HepG2 (cell line): ENCODE measurements around the gene CABLES2. TPM values are rescaled to one million over a fixed set of nuclear protein-coding genes. Genes with fewer than 3 reads are reported as not detected.
A peak's percentile ranks its signal among the peaks of the same experiment; 100 is the strongest.

ENCODE experiments used
- MEIS1 ChIP-seq: sonication (generic); formaldehyde crosslinking; IDR thresholded peaks from 2 replicates; pipeline ENCODE4 v1.9.0; 2021; ENCODE audit warnings: mild to moderate bottlenecking, missing genetic modification reagents, moderate library complexity, borderline replicate concordance
- NFKBIZ ChIP-seq: IDR thresholded peaks from 2 replicates; pipeline ENCODE4 v1.6.1; 2018; ENCODE audit warnings: missing genetic modification reagents, missing compliant biosample characterization
- NRL ChIP-seq: sonication (generic); formaldehyde crosslinking; IDR thresholded peaks from 2 replicates; pipeline ENCODE4 v1.5.0; 2020; ENCODE audit warnings: missing genetic modification reagents, mild to moderate bottlenecking, moderate library complexity, borderline replicate concordance
- RORA ChIP-seq: sonication (generic); formaldehyde crosslinking; IDR thresholded peaks from 2 replicates; pipeline ENCODE4 v1.5.0; 2020; ENCODE audit warnings: mild to moderate bottlenecking, missing genetic modification reagents, moderate library complexity
- TAF15 ChIP-seq: fragments of 200-400 bp; formaldehyde crosslinking; IDR thresholded peaks from one replicate; pipeline ENCODE4 v1.6.1; 2018; ENCODE audit warnings: mild to moderate bottlenecking, low read depth, low read length; ENCODE audit not compliant: poor library complexity, severe bottlenecking
- TEAD2 ChIP-seq: sonication (generic); formaldehyde crosslinking; IDR thresholded peaks from 2 replicates; pipeline ENCODE4 v1.9.0; 2021; ENCODE audit warnings: missing genetic modification reagents
- ZFP90 ChIP-seq: sonication (generic); formaldehyde crosslinking; IDR thresholded peaks from 2 replicates; pipeline ENCODE4 v1.8.0; 2022; ENCODE audit warnings: missing genetic modification reagents, mild to moderate bottlenecking, inconsistent platforms, borderline replicate concordance
- ZNF282 ChIP-seq: fragments of 450-650 bp; IDR thresholded peaks from 2 replicates; pipeline ENCODE4 v1.6.1; 2018; ENCODE audit not compliant: partially characterized antibody
- ZNF713 ChIP-seq: sonication (generic); formaldehyde crosslinking; IDR thresholded peaks from 2 replicates; pipeline ENCODE4 v1.4.0; 2020; ENCODE audit warnings: mild to moderate bottlenecking, missing genetic modification reagents
- polyA plus RNA-seq, 8 experiments: library from polyadenylated mRNA; depleted of rRNA in 3 of 8; stranded (reverse) in 7 of 8; unstranded in 1 of 8; fragments of >200 nt; fragmentation: Illumina TruSeq in 4 of 8; extraction: Trizol in 4 of 8; gene quantifications; 2 replicates each; pipeline versions ENCODE4 v1.2.1 to v1.2.3, GENCODE V29; 2011 to 2016; ENCODE audit warnings: low read depth in 4 of 8, missing spikeins in 1 of 8, mixed read lengths in 1 of 8; ENCODE audit not compliant: insufficient read depth in 1 of 8
- total RNA-seq, 5 experiments: library from RNA; depleted of rRNA; stranded (reverse); fragments of >200 nt; fragmentation: Illumina TruSeq; extraction: Trizol; gene quantifications; 2 replicates each; pipeline ENCODE4 v1.2.3, GENCODE V29; 2016; ENCODE audit warnings: low read depth in 1 of 5
- TF ChIP-seq, protein P1 (sequence below): sonication (generic); formaldehyde crosslinking; IDR thresholded peaks from 2 replicates; pipeline ENCODE4 v1.5.1; 2020; ENCODE audit warnings: missing genetic modification reagents, mild to moderate bottlenecking, borderline replicate concordance
- TF ChIP-seq, protein P2 (sequence below): sonication (generic); formaldehyde crosslinking; IDR thresholded peaks from 2 replicates; pipeline ENCODE4 v1.5.1; 2020; ENCODE audit warnings: mild to moderate bottlenecking, missing genetic modification reagents, moderate library complexity
- TF ChIP-seq, protein P3 (sequence below): sonication (generic); formaldehyde crosslinking; IDR thresholded peaks from 2 replicates; pipeline ENCODE4 v1.8.0; 2022; ENCODE audit warnings: mild to moderate bottlenecking, missing genetic modification reagents, moderate library complexity
- TF ChIP-seq, protein P4 (sequence below): sonication (generic); formaldehyde crosslinking; IDR thresholded peaks from one replicate; pipeline ENCODE4 v1.5.1; 2020; ENCODE audit warnings: mild to moderate bottlenecking, missing genetic modification reagents; ENCODE audit errors: not compliant biosample characterization
- TF ChIP-seq, protein P5 (sequence below): sonication (generic); formaldehyde crosslinking; IDR thresholded peaks from 2 replicates; pipeline ENCODE4 v1.4.0; 2020; ENCODE audit warnings: missing genetic modification reagents; ENCODE audit errors: not compliant biosample characterization

CABLES2 gene
- total and polyA plus RNA-seq, 2 of the 13 experiments (the other 11 are each of a cell fraction or from before 2014, with no cell fraction given), result 5.2 to 9.7 TPM

DNA sequence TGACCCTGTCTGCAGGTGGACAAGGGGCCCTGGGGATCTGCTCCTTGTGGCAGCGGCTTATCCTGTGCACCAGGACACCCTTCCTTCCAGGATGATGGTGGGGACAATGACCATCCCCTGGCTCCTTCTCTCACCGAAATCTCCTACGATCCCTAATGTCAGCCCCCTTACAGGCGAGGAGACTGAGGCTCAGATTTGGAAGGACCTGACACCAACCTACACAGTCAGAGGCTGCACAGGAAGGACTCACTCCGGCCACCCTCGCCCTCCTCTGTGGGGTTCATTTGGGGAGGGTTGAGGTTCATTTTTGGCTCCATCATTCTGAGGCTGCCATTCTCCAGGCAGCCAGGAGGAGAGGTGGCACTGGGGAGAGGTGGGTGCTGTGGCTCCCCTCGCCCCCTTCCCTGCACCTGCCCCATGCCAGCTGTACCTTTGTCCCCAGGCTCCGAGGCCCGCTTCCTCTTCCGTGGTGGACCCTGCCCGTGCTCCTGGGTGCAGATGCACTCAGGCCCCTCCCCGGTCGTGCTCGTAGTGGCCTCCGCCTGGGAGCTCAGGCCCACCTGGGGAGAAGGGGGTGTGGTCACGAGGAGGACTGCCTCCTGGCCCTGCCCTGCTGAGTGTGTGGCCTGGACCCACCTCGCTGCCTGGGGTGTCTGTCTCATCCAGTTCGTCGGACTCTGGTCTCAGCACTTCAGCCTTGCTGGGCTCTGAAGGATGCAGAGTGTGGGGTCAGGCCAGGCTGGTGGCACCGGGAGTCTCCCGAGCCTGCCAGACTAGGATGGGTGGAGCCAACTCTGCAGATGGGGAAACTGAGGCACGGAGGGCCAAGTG, 5.3 kb upstream of the CABLES2 start (continued):
- TF ChIP-seq TEAD2, result no peak
- no peak for TF ChIP-seq NRL (CRISPR knock-in tag)
- TF ChIP-seq RORA (CRISPR knock-in tag), result no peak
- TF ChIP-seq ZFP90, result no peak; the same call in 1 of the 2 replicates
- TF ChIP-seq, protein P1, sequence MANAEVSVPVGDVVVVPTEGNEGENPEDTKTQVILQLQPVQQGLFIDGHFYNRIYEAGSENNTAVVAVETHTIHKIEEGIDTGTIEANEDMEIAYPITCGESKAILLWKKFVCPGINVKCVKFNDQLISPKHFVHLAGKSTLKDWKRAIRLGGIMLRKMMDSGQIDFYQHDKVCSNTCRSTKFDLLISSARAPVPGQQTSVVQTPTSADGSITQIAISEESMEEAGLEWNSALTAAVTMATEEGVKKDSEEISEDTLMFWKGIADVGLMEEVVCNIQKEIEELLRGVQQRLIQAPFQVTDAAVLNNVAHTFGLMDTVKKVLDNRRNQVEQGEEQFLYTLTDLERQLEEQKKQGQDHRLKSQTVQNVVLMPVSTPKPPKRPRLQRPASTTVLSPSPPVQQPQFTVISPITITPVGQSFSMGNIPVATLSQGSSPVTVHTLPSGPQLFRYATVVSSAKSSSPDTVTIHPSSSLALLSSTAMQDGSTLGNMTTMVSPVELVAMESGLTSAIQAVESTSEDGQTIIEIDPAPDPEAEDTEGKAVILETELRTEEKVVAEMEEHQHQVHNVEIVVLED (CRISPR knock-in tag), result no peak
- TF ChIP-seq, protein P2, sequence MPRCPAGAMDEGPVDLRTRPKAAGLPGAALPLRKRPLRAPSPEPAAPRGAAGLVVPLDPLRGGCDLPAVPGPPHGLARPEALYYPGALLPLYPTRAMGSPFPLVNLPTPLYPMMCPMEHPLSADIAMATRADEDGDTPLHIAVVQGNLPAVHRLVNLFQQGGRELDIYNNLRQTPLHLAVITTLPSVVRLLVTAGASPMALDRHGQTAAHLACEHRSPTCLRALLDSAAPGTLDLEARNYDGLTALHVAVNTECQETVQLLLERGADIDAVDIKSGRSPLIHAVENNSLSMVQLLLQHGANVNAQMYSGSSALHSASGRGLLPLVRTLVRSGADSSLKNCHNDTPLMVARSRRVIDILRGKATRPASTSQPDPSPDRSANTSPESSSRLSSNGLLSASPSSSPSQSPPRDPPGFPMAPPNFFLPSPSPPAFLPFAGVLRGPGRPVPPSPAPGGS (CRISPR knock-in tag), result peak; percentile 27; the same call in 1 of the 2 replicates
- peak; percentile 69; the same call in 1 of the 2 replicates for TF ChIP-seq MEIS1
- TF ChIP-seq, protein P3, sequence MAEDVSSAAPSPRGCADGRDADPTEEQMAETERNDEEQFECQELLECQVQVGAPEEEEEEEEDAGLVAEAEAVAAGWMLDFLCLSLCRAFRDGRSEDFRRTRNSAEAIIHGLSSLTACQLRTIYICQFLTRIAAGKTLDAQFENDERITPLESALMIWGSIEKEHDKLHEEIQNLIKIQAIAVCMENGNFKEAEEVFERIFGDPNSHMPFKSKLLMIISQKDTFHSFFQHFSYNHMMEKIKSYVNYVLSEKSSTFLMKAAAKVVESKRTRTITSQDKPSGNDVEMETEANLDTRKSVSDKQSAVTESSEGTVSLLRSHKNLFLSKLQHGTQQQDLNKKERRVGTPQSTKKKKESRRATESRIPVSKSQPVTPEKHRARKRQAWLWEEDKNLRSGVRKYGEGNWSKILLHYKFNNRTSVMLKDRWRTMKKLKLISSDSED, result no peak
- TF ChIP-seq ZNF713 (CRISPR knock-in tag), result no peak
- no peak for TF ChIP-seq ZNF282
- no peak for TF ChIP-seq NFKBIZ
- TF ChIP-seq TAF15, result peak; percentile 69
- TF ChIP-seq, protein P4, sequence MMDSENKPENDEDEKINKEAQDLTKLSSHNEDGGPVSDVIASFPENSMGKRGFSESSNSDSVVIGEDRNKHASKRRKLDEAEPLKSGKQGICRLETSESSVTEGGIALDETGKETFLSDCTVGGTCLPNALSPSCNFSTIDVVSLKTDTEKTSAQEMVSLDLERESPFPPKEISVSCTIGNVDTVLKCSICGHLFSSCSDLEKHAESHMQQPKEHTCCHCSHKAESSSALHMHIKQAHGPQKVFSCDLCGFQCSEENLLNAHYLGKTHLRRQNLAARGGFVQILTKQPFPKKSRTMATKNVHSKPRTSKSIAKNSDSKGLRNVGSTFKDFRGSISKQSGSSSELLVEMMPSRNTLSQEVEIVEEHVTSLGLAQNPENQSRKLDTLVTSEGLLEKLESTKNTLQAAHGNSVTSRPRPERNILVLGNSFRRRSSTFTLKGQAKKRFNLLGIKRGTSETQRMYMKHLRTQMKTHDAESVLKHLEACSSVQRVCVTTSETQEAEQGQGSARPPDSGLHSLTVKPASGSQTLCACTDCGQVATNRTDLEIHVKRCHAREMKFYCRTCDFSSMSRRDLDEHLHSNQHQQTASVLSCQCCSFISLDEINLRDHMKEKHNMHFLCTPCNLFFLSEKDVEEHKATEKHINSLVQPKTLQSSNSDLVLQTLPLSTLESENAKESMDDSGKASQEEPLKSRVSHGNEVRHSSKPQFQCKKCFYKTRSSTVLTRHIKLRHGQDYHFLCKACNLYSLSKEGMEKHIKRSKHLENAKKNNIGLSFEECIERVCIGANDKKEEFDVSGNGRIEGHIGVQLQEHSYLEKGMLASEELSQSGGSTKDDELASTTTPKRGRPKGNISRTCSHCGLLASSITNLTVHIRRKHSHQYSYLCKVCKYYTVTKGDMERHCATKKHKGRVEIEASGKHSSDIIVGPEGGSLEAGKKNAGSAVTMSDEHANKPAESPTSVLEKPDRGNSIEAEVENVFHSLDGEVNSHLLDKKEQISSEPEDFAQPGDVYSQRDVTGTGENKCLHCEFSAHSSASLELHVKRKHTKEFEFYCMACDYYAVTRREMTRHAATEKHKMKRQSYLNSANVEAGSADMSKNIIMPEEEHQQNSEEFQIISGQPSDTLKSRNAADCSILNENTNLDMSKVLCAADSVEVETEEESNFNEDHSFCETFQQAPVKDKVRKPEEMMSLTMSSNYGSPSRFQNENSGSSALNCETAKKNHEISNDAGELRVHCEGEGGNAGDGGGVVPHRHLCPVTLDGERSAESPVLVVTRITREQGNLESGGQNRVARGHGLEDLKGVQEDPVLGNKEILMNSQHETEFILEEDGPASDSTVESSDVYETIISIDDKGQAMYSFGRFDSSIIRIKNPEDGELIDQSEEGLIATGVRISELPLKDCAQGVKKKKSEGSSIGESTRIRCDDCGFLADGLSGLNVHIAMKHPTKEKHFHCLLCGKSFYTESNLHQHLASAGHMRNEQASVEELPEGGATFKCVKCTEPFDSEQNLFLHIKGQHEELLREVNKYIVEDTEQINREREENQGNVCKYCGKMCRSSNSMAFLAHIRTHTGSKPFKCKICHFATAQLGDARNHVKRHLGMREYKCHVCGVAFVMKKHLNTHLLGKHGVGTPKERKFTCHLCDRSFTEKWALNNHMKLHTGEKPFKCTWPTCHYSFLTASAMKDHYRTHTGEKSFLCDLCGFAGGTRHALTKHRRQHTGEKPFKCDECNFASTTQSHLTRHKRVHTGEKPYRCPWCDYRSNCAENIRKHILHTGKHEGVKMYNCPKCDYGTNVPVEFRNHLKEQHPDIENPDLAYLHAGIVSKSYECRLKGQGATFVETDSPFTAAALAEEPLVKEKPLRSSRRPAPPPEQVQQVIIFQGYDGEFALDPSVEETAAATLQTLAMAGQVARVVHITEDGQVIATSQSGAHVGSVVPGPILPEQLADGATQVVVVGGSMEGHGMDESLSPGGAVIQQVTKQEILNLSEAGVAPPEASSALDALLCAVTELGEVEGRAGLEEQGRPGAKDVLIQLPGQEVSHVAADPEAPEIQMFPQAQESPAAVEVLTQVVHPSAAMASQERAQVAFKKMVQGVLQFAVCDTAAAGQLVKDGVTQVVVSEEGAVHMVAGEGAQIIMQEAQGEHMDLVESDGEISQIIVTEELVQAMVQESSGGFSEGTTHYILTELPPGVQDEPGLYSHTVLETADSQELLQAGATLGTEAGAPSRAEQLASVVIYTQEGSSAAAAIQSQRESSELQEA (CRISPR knock-in tag), result no peak
- TF ChIP-seq, protein P5, sequence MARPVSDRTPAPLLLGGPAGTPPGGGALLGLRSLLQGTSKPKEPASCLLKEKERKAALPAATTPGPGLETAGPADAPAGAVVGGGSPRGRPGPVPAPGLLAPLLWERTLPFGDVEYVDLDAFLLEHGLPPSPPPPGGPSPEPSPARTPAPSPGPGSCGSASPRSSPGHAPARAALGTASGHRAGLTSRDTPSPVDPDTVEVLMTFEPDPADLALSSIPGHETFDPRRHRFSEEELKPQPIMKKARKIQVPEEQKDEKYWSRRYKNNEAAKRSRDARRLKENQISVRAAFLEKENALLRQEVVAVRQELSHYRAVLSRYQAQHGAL, result no peak
